Neural cell (in vitro differentiated cells): ENCODE results near the gene SLCO1A2. TPM values are rescaled to one million over a fixed set of nuclear protein-coding genes. Genes with fewer than 3 reads are reported as not detected.

Source experiments
- H2AFZ ChIP-seq: fragments of 200-600, 300-800 bp; sonication (generic), shearing (Covaris generic); 2 replicates; pipeline ENCODE4 v1.6.0; 2014; ENCODE audit warnings: low read depth, mild to moderate bottlenecking, antibody characterized with exemption, low read length, moderate library complexity
- H3F3A ChIP-seq: fragments of 200-600 bp; shearing (Covaris generic); 2 replicates; pipeline ENCODE4 v1.6.1; 2016; ENCODE audit warnings: mild to moderate bottlenecking, moderate library complexity, mixed read lengths, antibody characterized with exemption, low read length; ENCODE audit not compliant: insufficient read depth, poor library complexity, severe bottlenecking
- H3K27ac ChIP-seq: fragments of 200-600, 300-800 bp; sonication (generic), shearing (Covaris generic); 2 replicates; pipeline ENCODE4 v1.5.1; 2014; ENCODE audit warnings: mild to moderate bottlenecking, low read length, moderate library complexity
- H3K27me3 ChIP-seq: fragments of 300-800, 200-600 bp; sonication (generic), shearing (Covaris generic); 2 replicates; pipeline ENCODE4 v1.6.0; 2014; ENCODE audit warnings: mild to moderate bottlenecking, low read depth, low read length, moderate library complexity; ENCODE audit not compliant: insufficient read depth
- H3K36me3 ChIP-seq: fragments of 300-800, 200-600 bp; sonication (generic), shearing (Covaris generic); 2 replicates; pipeline ENCODE4 v1.5.1; 2014; ENCODE audit warnings: mild to moderate bottlenecking, antibody characterized with exemption, low read length, moderate library complexity; ENCODE audit not compliant: insufficient read depth
- H3K4me2 ChIP-seq: fragments of 300-800, 200-600 bp; sonication (generic), shearing (Covaris generic); 2 replicates; pipeline ENCODE4 v1.6.0; 2014; ENCODE audit warnings: mild to moderate bottlenecking, low read length
- H3K4me3 ChIP-seq: fragments of 300-800, 200-600 bp; sonication (generic), shearing (Covaris generic); 2 replicates; pipeline ENCODE4 v1.5.1; 2014; ENCODE audit warnings: mild to moderate bottlenecking, low read length, moderate library complexity
- H3K79me2 ChIP-seq: fragments of 200-600 bp; shearing (Covaris generic); replicated peaks from 2 replicates; pipeline ENCODE4 v1.6.0; 2014; ENCODE audit warnings: mild to moderate bottlenecking, low read length, moderate library complexity; ENCODE audit not compliant: insufficient read depth
- H3K9ac ChIP-seq: fragments of 300-800, 200-600 bp; sonication (generic), shearing (Covaris generic); 2 replicates; pipeline ENCODE4 v1.6.1; 2016; ENCODE audit warnings: mild to moderate bottlenecking, low read length, mixed read lengths
- H3K9me2 ChIP-seq: fragments of 200-600 bp; shearing (Covaris generic); 2 replicates; pipeline ENCODE4 v1.6.1; 2016; ENCODE audit warnings: mild to moderate bottlenecking, low read length, mixed read lengths; ENCODE audit not compliant: insufficient read depth
- H3K9me3 ChIP-seq: fragments of 200-600, 300-800 bp; sonication (generic), shearing (Covaris generic); 2 replicates; pipeline ENCODE4 v1.6.1; 2016; ENCODE audit warnings: mild to moderate bottlenecking, mixed run types, low read length, moderate library complexity, mixed read lengths
- H4K20me1 ChIP-seq: fragments of 200-600 bp; shearing (Covaris generic); 2 replicates; pipeline ENCODE4 v1.6.1; 2016; ENCODE audit warnings: mild to moderate bottlenecking, mixed run types; ENCODE audit not compliant: insufficient read depth
- CTCF ChIP-seq: fragments of 450-650 bp; IDR thresholded peaks from 2 replicates; pipeline ENCODE4 v1.5.1; 2014; ENCODE audit warnings: antibody characterized with exemption, mild to moderate bottlenecking, moderate library complexity; ENCODE audit not compliant: poor library complexity, severe bottlenecking
- EP300 ChIP-seq: fragments of 450-650 bp; conservative IDR thresholded peaks from 2 replicates; pipeline ENCODE4 v1.6.1; 2014; ENCODE audit warnings: antibody characterized with exemption, mild to moderate bottlenecking, moderate library complexity; ENCODE audit not compliant: poor library complexity, severe bottlenecking
- EZH2 ChIP-seq: fragments of 200-600, 300-800 bp; shearing (Covaris generic), sonication (generic); IDR thresholded peaks from 2 replicates; pipeline ENCODE4 v1.6.1; 2014; ENCODE audit warnings: antibody characterized with exemption, low read length, borderline replicate concordance, mild to moderate bottlenecking; ENCODE audit not compliant: insufficient read depth, poor library complexity, severe bottlenecking
- MXI1 ChIP-seq: fragments of 450-650 bp; conservative IDR thresholded peaks from 2 replicates; pipeline ENCODE4 v1.6.1; 2014; ENCODE audit warnings: antibody characterized with exemption, mild to moderate bottlenecking; ENCODE audit not compliant: poor library complexity, severe bottlenecking
- POLR2AphosphoS5 ChIP-seq: IDR thresholded peaks from 2 replicates; pipeline ENCODE4 v1.6.1; 2012
- RAD21 ChIP-seq: fragments of 450-650 bp; conservative IDR thresholded peaks from 2 replicates; pipeline ENCODE4 v1.6.1; 2014; ENCODE audit warnings: antibody characterized with exemption, mild to moderate bottlenecking, moderate library complexity
- REST ChIP-seq: IDR thresholded peaks from 2 replicates; pipeline ENCODE4 v1.6.1; 2012; ENCODE audit warnings: borderline replicate concordance
- SMC3 ChIP-seq: fragments of 450-650 bp; conservative IDR thresholded peaks from 2 replicates; pipeline ENCODE4 v1.6.1; 2014; ENCODE audit warnings: antibody characterized with exemption, mild to moderate bottlenecking, moderate library complexity; ENCODE audit not compliant: poor library complexity
- TAF1 ChIP-seq: IDR thresholded peaks from 2 replicates; pipeline ENCODE4 v1.6.1; 2012; ENCODE audit warnings: low read depth
- polyA plus RNA-seq: library from polyadenylated mRNA; depleted of rRNA; stranded (reverse); fragments of >200 nt; gene quantifications from 2 replicates; pipeline ENCODE4 v1.2.3, GENCODE V29; 2014

The SLCO1A2 gene
- polyA plus RNA-seq, 1 donor from 2014 or later, result not detected

DNA sequence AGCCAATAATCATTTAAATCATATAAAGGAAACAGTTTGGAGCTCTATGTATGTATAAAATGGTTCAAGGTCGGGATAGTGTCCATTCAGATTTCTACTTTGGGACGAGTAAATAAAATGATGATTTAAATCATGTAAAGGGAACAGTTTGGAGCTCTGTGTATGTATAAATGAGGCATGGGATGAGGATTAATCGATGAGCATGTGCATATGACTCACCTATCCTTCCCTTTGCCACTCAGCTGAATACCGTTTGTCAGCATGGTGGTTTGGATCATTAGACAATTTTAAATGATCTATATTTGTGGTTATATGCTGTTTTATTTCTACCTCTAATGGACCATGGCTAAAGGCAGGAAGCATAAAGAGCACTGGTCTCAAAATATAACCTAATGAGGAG, 7.1 kb upstream of the SLCO1A2 start:
- H3F3A ChIP-seq, result no peaks in the 10 kb centered on the region
- H3K9me3 ChIP-seq, result no peaks in the 10 kb centered on the region
- no peaks in the 10 kb centered on the region for H3K36me3 ChIP-seq
- no peak overlapping the region for H3K4me2 ChIP-seq
- H3K9me2 ChIP-seq, result no peaks in the 10 kb centered on the region
- H3K4me3 ChIP-seq, result no peak overlapping the region
- H3K27me3 ChIP-seq, result no peaks in the 10 kb centered on the region
- no peak overlapping the region for H3K27ac ChIP-seq
- H4K20me1 ChIP-seq, result no peaks in the 10 kb centered on the region
- H3K9ac ChIP-seq, result no peak overlapping the region
- no peaks in the 10 kb centered on the region for H3K79me2 ChIP-seq
- TF ChIP-seq REST, result no peak
- TF ChIP-seq POLR2AphosphoS5, result no peak
- TF ChIP-seq MXI1, result no peak
- TF ChIP-seq TAF1, result no peak
- TF ChIP-seq RAD21, result no peak
- no peak for TF ChIP-seq EZH2
- TF ChIP-seq CTCF, result no peak
- TF ChIP-seq SMC3, result no peak
- H2AFZ ChIP-seq, result no peak overlapping the region

DNA sequence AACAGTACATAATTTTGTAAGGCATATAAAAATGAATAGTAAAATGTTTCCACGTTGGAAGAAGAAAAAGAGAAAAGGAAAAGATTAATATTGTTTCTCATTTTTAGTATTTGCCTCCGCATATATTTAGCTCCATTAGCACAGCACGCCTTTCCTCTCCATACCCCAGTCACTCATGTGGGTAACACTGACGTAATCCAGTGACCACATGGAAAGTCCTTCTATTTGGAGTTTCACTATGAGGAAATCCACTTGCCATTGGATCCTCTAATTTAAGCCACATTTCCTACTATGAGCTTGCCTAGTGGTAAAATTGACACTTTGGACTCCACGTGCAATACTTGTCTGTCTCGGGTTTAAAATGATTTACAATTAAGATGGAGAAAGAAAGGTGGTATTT, 5.7 kb upstream of the SLCO1A2 start:
- Histone ChIP-seq H2AFZ (no peak overlapping the region), H3K9ac (no peak overlapping the region), H3K4me2 (no peak overlapping the region), H3K79me2 (no peaks in the 10 kb centered on the region), H3K27ac (no peak overlapping the region), H3K9me3 (no peaks in the 10 kb centered on the region), H4K20me1 (no peaks in the 10 kb centered on the region), H3K4me3 (no peak overlapping the region), H3K9me2 (no peaks in the 10 kb centered on the region), H3K27me3 (no peaks in the 10 kb centered on the region), H3F3A (no peaks in the 10 kb centered on the region), H3K36me3 (no peaks in the 10 kb centered on the region)
- TF ChIP-seq POLR2AphosphoS5 (no peak), RAD21 (no peak), MXI1 (no peak), SMC3 (no peak), CTCF (no peak), TAF1 (no peak), REST (no peak), EP300 (no peak), EZH2 (no peak)
